ENCODE measurements around the gene MACROD2. TPM values are rescaled to one million over a fixed set of nuclear protein-coding genes. Genes with fewer than 3 reads are reported as not detected.

MACROD2 gene
- total RNA-seq, 1 donor = 1.3 TPM

- TF ChIP-seq CTCF (IDR thresholded peaks at IDR 0.05; ENCODE audit: insufficient read depth, low read length) = no peak
- H3K4me3 ChIP-seq (ENCODE audit: low read depth, low read length) = no peak overlapping the region
- no peak for DNase-seq (ENCODE audit: low read depth)
These were observed 648.2 kb downstream of the MACROD2 start for GRCh38 chr20:14643556-14643955.

GRCh38 chr20:14644306-14645097, 649.2 kb downstream of the MACROD2 start:
- TF ChIP-seq CTCF (IDR thresholded peaks at IDR 0.05; ENCODE audit: insufficient read depth, low read length) = no peak
- no peak overlapping the region for H3K4me3 ChIP-seq (ENCODE audit: low read depth, low read length)

GRCh38 chr20:14647016-14647415, 651.7 kb downstream of the MACROD2 start:
- TF ChIP-seq CTCF (IDR thresholded peaks at IDR 0.05; ENCODE audit: insufficient read depth, low read length) = no peak
- H3K4me3 ChIP-seq (ENCODE audit: low read depth, low read length) = no peak overlapping the region
- DNase-seq (ENCODE audit: low read depth) = no peak

More at GRCh38 chr20:14644306-14645097, 649.2 kb downstream of the MACROD2 start:
- DNase-seq (ENCODE audit: low read depth) = no peak

GRCh38 chr20:14649662-14650061, 654.3 kb downstream of the MACROD2 start:
- TF ChIP-seq CTCF (IDR thresholded peaks at IDR 0.05; ENCODE audit: insufficient read depth, low read length) = no peak
- no peak overlapping the region for H3K4me3 ChIP-seq (ENCODE audit: low read depth, low read length)
- DNase-seq (ENCODE audit: low read depth) = no peak

- no peak overlapping the region for H3K4me3 ChIP-seq (ENCODE audit: low read depth, low read length)
- no peak for DNase-seq (ENCODE audit: low read depth)
These were observed 662.1 kb downstream of the MACROD2 start for GRCh38 chr20:14657266-14658005.

GRCh38 chr20:14664101-14664500, 668.8 kb downstream of the MACROD2 start:
- H3K4me3 ChIP-seq (ENCODE audit: low read depth, low read length) = no peak overlapping the region
- no peak for TF ChIP-seq CTCF (IDR thresholded peaks at IDR 0.05; ENCODE audit: insufficient read depth, low read length)
- DNase-seq (ENCODE audit: low read depth) = no peak

More at GRCh38 chr20:14657266-14658005, 662.1 kb downstream of the MACROD2 start:
- TF ChIP-seq CTCF (IDR thresholded peaks at IDR 0.05; ENCODE audit: insufficient read depth, low read length) = no peak
